HTERT RPE-1 (cell line): ENCODE data around the gene ATP4A.

Experiments
- in situ Hi-C: fragments of 300-500 bp; cut with MboI; formaldehyde crosslinking; loops from 4 replicates; pipeline ENCODE4 v1.14.3; 2020; ENCODE audit warnings: low sequenced_read_pairs

The ATP4A gene

GRCh38 chr19:35529241-35530218, 33.9 kb downstream of the ATP4A start:
- in situ Hi-C loops, result no loop called here

- in situ Hi-C loops, result no loop called here
Observed at GRCh38 chr19:35528218-35529038, 35.0 kb downstream of the ATP4A start, which contains the start of gene SBSN. TSS of gene SBSN (minus strand) at chr19:35528311. CDS start at chr19:35528281, 30 bp downstream.

GRCh38 chr19:35525873-35526272, 37.6 kb downstream of the ATP4A start:
- in situ Hi-C loops, result no loop called here

GRCh38 chr19:35524181-35524837, 39.1 kb downstream of the ATP4A start:
- in situ Hi-C loops, result no loop called here

- in situ Hi-C loops, result no loop called here
Observed at GRCh38 chr19:35522745-35523327, 40.6 kb downstream of the ATP4A start.

- in situ Hi-C loops, result no loop called here
Observed at GRCh38 chr19:35521124-35521743, 42.2 kb downstream of the ATP4A start.

GRCh38 chr19:35519291-35519690, 44.2 kb downstream of the ATP4A start:
- in situ Hi-C loops, result no loop called here

GRCh38 chr19:35518313-35518712, 45.1 kb downstream of the ATP4A start:
- in situ Hi-C loops, result no loop called here

GRCh38 chr19:35517342-35517741, 46.1 kb downstream of the ATP4A start:
- in situ Hi-C loops, result no loop called here

GRCh38 chr19:35516310-35516709, 47.1 kb downstream of the ATP4A start:
- in situ Hi-C loops, result no loop called here

- in situ Hi-C loops, result no loop called here
Observed at GRCh38 chr19:35514282-35514809, 49.1 kb downstream of the ATP4A start.

- in situ Hi-C loops, result no loop called here
Observed at GRCh38 chr19:35513628-35514281, 49.7 kb downstream of the ATP4A start, which contains the start of gene DMKN. TSS of gene DMKN (minus strand) at chr19:35513649. CDS start at chr19:35513475, 174 bp downstream.

GRCh38 chr19:35512831-35513627, 50.4 kb downstream of the ATP4A start:
- in situ Hi-C loops, result no loop called here

- in situ Hi-C loops, result no loop called here
Observed at GRCh38 chr19:35511337-35511736, 52.1 kb downstream of the ATP4A start.

GRCh38 chr19:35510626-35510964, 52.9 kb downstream of the ATP4A start:
- in situ Hi-C loops, result no loop called here

GRCh38 chr19:35509861-35510625, 53.4 kb downstream of the ATP4A start:
- in situ Hi-C loops, result no loop called here

GRCh38 chr19:35509018-35509652, 54.3 kb downstream of the ATP4A start:
- in situ Hi-C loops, result no loop called here
